ENCODE measurements around the gene PHF20.
A peak's percentile ranks its signal among the peaks of the same experiment; 100 is the strongest.
"Not testable (repeated sequence)": the region's sequence is repeated elsewhere in the genome, so short reads cannot be mapped to it uniquely, and the experiment has no call there.

The PHF20 gene

GRCh38 chr20:35947907-35948306, 176.1 kb downstream of the PHF20 start:
- Histone ChIP-seq H2AK5ac (ENCODE audit: low read length) (no peak overlapping the region), H3K18ac (ENCODE audit: low read length) (no peak overlapping the region), H3K4me1 (ENCODE audit: control insufficient read depth in 1 of 2, insufficient read depth in 2 of 2, low read length in 2 of 2) (peaks cover 0 to 2% of the 10 kb centered on the region in 2 experiments), H2AFZ (ENCODE audit: insufficient read depth, low read length, poor library complexity) (no peak overlapping the region), H3K27ac (ENCODE audit: low read depth, low read length) (no peak overlapping the region), H2BK5ac (ENCODE audit: low read depth, low read length, poor library complexity) (no peak overlapping the region), H3K4me2 (ENCODE audit: low read length) (no peak overlapping the region), H3K79me1 (ENCODE audit: low read length) (no peaks in the 10 kb centered on the region), H4K8ac (ENCODE audit: low read depth, low read length) (no peak overlapping the region), H3K79me2 (ENCODE audit: control insufficient read depth, insufficient read depth, low read length, poor library complexity) (no peaks in the 10 kb centered on the region), H4K12ac (ENCODE audit: low read depth, low read length) (no peak overlapping the region), H2BK120ac (ENCODE audit: insufficient read depth, low read length, poor library complexity) (no peak overlapping the region), H3K9me3 (ENCODE audit: insufficient read depth, low read depth, low read length) (no peaks in the 10 kb centered on the region), H3K4ac (ENCODE audit: low read depth, low read length) (no peak overlapping the region), H2BK12ac (ENCODE audit: low read length) (no peak overlapping the region), H3K23ac (ENCODE audit: low read length) (no peak overlapping the region), H3K9ac (ENCODE audit: low read length) (no peak overlapping the region), H3K27me3 (ENCODE audit: insufficient read depth, low read length) (no peaks in the 10 kb centered on the region), H3K36me3 (ENCODE audit: control insufficient read depth in 1 of 2, insufficient read depth in 2 of 2, low read length in 2 of 2) (peaks cover 2 to 16% of the 10 kb centered on the region in 2 experiments), H4K91ac (ENCODE audit: low read depth, low read length) (no peak overlapping the region), H3K4me3 (ENCODE audit: low read depth, low read length) (no peak overlapping the region), H3K14ac (ENCODE audit: low read length) (no peak overlapping the region)
- no CpG with 5 or more reads among the region's 2 CpGs for WGBS (ENCODE audit: extremely low coverage, insufficient coverage, insufficient read length)
- DNase-seq, result no peak

GRCh38 chr20:35950093-35950492, 178.3 kb downstream of the PHF20 start:
- Histone ChIP-seq H3K23ac (ENCODE audit: low read length) (no peak overlapping the region), H3K4ac (ENCODE audit: low read depth, low read length) (no peak overlapping the region), H2BK120ac (ENCODE audit: insufficient read depth, low read length, poor library complexity) (no peak overlapping the region), H3K4me2 (ENCODE audit: low read length) (no peak overlapping the region), H2AFZ (ENCODE audit: insufficient read depth, low read length, poor library complexity) (no peak overlapping the region), H3K18ac (ENCODE audit: low read length) (no peak overlapping the region), H4K91ac (ENCODE audit: low read depth, low read length) (no peak overlapping the region), H2AK5ac (ENCODE audit: low read length) (no peak overlapping the region), H3K36me3 (ENCODE audit: control insufficient read depth in 1 of 2, insufficient read depth in 2 of 2, low read length in 2 of 2) (peaks cover 2 to 12% of the 10 kb centered on the region in 2 experiments), H3K14ac (ENCODE audit: low read length) (no peak overlapping the region), H2BK5ac (ENCODE audit: low read depth, low read length, poor library complexity) (no peak overlapping the region), H3K79me2 (ENCODE audit: control insufficient read depth, insufficient read depth, low read length, poor library complexity) (peaks cover 15% of the 10 kb centered on the region), H3K9ac (ENCODE audit: low read length) (no peak overlapping the region), H3K27me3 (ENCODE audit: insufficient read depth, low read length) (no peaks in the 10 kb centered on the region), H3K4me3 (ENCODE audit: low read depth, low read length) (no peak overlapping the region), H3K9me3 (ENCODE audit: insufficient read depth, low read depth, low read length) (no peaks in the 10 kb centered on the region), H3K4me1 (ENCODE audit: control insufficient read depth in 1 of 2, insufficient read depth in 2 of 2, low read length in 2 of 2) (peaks cover 4% of the 10 kb centered on the region in 2 experiments), H4K8ac (ENCODE audit: low read depth, low read length) (no peak overlapping the region), H3K27ac (ENCODE audit: low read depth, low read length) (no peak overlapping the region), H2BK12ac (ENCODE audit: low read length) (no peak overlapping the region), H3K79me1 (ENCODE audit: low read length) (peaks cover 12% of the 10 kb centered on the region), H4K12ac (ENCODE audit: low read depth, low read length) (no peak overlapping the region)
- no peak for DNase-seq
- no CpG with 5 or more reads among the region's 7 CpGs for WGBS (ENCODE audit: extremely low coverage, insufficient coverage, insufficient read length)

- H3K4ac ChIP-seq (ENCODE audit: low read depth, low read length); H2AFZ ChIP-seq (ENCODE audit: insufficient read depth, low read length, poor library complexity); H2BK120ac ChIP-seq (ENCODE audit: insufficient read depth, low read length, poor library complexity); H2AK5ac ChIP-seq (ENCODE audit: low read length); H3K18ac ChIP-seq (ENCODE audit: low read length); DNase-seq; H3K4me3 ChIP-seq (ENCODE audit: low read depth, low read length); H3K23ac ChIP-seq (ENCODE audit: low read length); H4K8ac ChIP-seq (ENCODE audit: low read depth, low read length); H3K9me3 ChIP-seq (ENCODE audit: insufficient read depth, low read depth, low read length); H2BK5ac ChIP-seq (ENCODE audit: low read depth, low read length, poor library complexity); H3K14ac ChIP-seq (ENCODE audit: low read length); H4K91ac ChIP-seq (ENCODE audit: low read depth, low read length); H2BK12ac ChIP-seq (ENCODE audit: low read length); H3K9ac ChIP-seq (ENCODE audit: low read length); H4K12ac ChIP-seq (ENCODE audit: low read depth, low read length); H3K27ac ChIP-seq (ENCODE audit: low read depth, low read length); H3K27me3 ChIP-seq (ENCODE audit: insufficient read depth, low read length); H3K4me2 ChIP-seq (ENCODE audit: low read length); H3K4me1 ChIP-seq (ENCODE audit: control insufficient read depth in 1 of 2, insufficient read depth in 2 of 2, low read length in 2 of 2): not testable (repeated sequence)
- Histone ChIP-seq H3K79me1 (ENCODE audit: low read length) (peaks cover 12% of the 10 kb centered on the region), H3K79me2 (ENCODE audit: control insufficient read depth, insufficient read depth, low read length, poor library complexity) (peaks cover 15% of the 10 kb centered on the region), H3K36me3 (ENCODE audit: control insufficient read depth in 1 of 2, insufficient read depth in 2 of 2, low read length in 2 of 2) (peaks cover 0 to 11% of the 10 kb centered on the region in 2 experiments)
- WGBS (ENCODE audit: extremely low coverage, insufficient coverage, insufficient read length), result no CpG with 5 or more reads among the region's 14 CpGs
These were observed 180.3 kb downstream of the PHF20 start for GRCh38 chr20:35952080-35952479.

DNA sequence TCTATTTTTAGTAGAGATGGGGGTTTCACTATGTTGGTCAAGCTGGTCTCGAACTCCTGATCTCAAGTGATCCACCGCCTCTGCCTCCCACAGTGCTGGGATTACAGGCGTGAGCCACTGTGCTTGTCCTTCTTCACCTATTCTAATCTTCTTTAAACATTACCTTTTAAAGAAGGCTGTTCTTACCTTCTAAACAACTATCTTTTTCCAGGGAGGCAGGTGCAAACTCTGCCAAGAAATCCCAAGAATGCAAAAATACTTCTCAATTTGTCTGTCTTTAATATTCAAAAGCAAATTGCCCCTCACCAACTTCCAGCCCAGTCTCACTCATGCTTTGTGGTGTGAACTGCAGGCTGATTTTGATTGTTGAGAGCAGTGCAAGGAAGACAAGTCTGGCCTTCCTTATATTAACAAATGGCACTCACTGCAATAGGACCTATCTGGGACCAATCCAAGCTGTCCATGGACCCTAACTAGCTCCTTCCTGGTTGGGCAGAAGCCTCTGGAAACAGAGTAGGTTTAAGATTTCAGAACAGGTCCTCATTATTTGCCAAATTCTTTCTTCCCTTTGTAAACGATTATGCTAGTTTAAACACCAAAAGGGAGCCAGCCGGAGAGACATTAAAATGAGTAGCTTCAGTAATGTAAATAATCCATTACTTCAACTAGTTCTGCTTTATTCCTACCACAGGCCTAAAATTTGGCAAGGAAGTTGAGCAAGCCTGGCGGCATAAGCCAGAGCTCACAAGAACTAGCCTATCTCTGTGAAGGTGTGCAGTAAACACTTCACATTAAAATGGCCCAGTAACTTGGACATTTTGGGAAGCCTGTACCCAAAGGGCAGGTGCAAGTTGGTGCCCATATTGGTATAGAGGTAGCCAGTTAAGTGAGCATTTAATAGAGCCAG, 180.9 kb downstream of the PHF20 start:
- peaks cover 12% of the 10 kb centered on the region for H3K79me1 ChIP-seq (ENCODE audit: low read length)
- peak overlapping the region; percentile 96 for H3K4me2 ChIP-seq (ENCODE audit: low read length)
- no peak overlapping the region for H4K12ac ChIP-seq (ENCODE audit: low read depth, low read length)
- peak overlapping the region; percentile 89 for H3K4me3 ChIP-seq (ENCODE audit: low read depth, low read length)
- H3K27ac ChIP-seq (ENCODE audit: low read depth, low read length), result peak overlapping the region; percentile 99
- H4K91ac ChIP-seq (ENCODE audit: low read depth, low read length), result no peak overlapping the region
- no peak overlapping the region for H2BK12ac ChIP-seq (ENCODE audit: low read length)
- H3K36me3 ChIP-seq (ENCODE audit: control insufficient read depth in 1 of 2, insufficient read depth in 2 of 2, low read length in 2 of 2), result peaks cover 0 to 5% of the 10 kb centered on the region in 2 experiments
- H3K18ac ChIP-seq (ENCODE audit: low read length), result no peak overlapping the region
- H3K79me2 ChIP-seq (ENCODE audit: control insufficient read depth, insufficient read depth, low read length, poor library complexity), result peaks cover 15% of the 10 kb centered on the region
- no peak overlapping the region for H4K8ac ChIP-seq (ENCODE audit: low read depth, low read length)
- no peak overlapping the region for H2AFZ ChIP-seq (ENCODE audit: insufficient read depth, low read length, poor library complexity)
- no peaks in the 10 kb centered on the region for H3K27me3 ChIP-seq (ENCODE audit: insufficient read depth, low read length)
- H3K14ac ChIP-seq (ENCODE audit: low read length), result no peak overlapping the region
- WGBS (ENCODE audit: extremely low coverage, insufficient coverage, insufficient read length), result no CpG with 5 or more reads among the region's 6 CpGs
- H3K4me1 ChIP-seq (ENCODE audit: control insufficient read depth in 1 of 2, insufficient read depth in 2 of 2, low read length in 2 of 2), result peaks cover 4% of the 10 kb centered on the region in 2 experiments
- no peak overlapping the region for H2AK5ac ChIP-seq (ENCODE audit: low read length)
- H3K4ac ChIP-seq (ENCODE audit: low read depth, low read length), result peak overlapping the region; percentile 70
- peak overlapping the region; percentile 2 for H3K23ac ChIP-seq (ENCODE audit: low read length)
- H2BK5ac ChIP-seq (ENCODE audit: low read depth, low read length, poor library complexity), result no peak overlapping the region
- DNase-seq, result peak in 1 of 2 donors; percentile 12
- peak overlapping the region; percentile 94 for H3K9ac ChIP-seq (ENCODE audit: low read length)
- H3K9me3 ChIP-seq (ENCODE audit: insufficient read depth, low read depth, low read length), result no peaks in the 10 kb centered on the region
- no peak overlapping the region for H2BK120ac ChIP-seq (ENCODE audit: insufficient read depth, low read length, poor library complexity)
